ENCODE results near the gene COL6A2.

Gene COL6A2

DNA sequence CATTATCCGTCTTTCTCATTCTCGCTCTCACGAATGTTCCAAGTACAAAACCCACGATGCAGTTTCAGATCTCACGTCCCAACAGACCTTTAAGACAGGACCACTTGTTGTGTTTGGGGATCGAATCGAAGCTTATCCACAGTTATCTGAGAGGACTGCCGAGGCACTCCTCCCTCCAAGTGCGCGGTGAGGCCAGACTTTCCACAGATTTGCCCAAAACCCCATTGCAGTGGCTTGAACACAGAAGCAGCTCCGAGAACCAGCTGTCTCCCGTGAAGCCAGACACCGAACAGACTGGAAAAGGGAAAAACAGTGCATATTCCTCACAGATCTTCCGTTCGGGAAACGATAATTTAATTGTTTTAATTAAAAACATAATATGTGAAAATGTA lies 46.5 kb upstream of the COL6A2 start:
- ATAC-seq (ENCODE audit: low read depth) (no peak), DNase-seq (ENCODE audit: low spot score) (no peak)
- Histone ChIP-seq H3K36me3 (ENCODE audit: low read depth) (no peaks in the 10 kb centered on the region), H3K27me3 (ENCODE audit: insufficient read depth, poor library complexity, severe bottlenecking) (no peaks in the 10 kb centered on the region), H3K4me1 (ENCODE audit: insufficient read depth, poor library complexity, severe bottlenecking) (peaks cover 20% of the 10 kb centered on the region), H3K9me3 (ENCODE audit: severe bottlenecking) (no peaks in the 10 kb centered on the region), H3K27ac (ENCODE audit: poor library complexity, severe bottlenecking) (no peak overlapping the region), H3K4me3 (ENCODE audit: severe bottlenecking) (no peak overlapping the region)
- TF ChIP-seq, protein P1, sequence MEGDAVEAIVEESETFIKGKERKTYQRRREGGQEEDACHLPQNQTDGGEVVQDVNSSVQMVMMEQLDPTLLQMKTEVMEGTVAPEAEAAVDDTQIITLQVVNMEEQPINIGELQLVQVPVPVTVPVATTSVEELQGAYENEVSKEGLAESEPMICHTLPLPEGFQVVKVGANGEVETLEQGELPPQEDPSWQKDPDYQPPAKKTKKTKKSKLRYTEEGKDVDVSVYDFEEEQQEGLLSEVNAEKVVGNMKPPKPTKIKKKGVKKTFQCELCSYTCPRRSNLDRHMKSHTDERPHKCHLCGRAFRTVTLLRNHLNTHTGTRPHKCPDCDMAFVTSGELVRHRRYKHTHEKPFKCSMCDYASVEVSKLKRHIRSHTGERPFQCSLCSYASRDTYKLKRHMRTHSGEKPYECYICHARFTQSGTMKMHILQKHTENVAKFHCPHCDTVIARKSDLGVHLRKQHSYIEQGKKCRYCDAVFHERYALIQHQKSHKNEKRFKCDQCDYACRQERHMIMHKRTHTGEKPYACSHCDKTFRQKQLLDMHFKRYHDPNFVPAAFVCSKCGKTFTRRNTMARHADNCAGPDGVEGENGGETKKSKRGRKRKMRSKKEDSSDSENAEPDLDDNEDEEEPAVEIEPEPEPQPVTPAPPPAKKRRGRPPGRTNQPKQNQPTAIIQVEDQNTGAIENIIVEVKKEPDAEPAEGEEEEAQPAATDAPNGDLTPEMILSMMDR (IDR thresholded peaks at IDR 0.05; ENCODE audit: poor library complexity, severe bottlenecking): no peak

GRCh38 chr21:46051821-46052675 lies 45.9 kb upstream of the COL6A2 start:
- Histone ChIP-seq H3K9me3 (ENCODE audit: severe bottlenecking) (no peaks in the 10 kb centered on the region), H3K27me3 (ENCODE audit: insufficient read depth, poor library complexity, severe bottlenecking) (no peaks in the 10 kb centered on the region), H3K4me1 (ENCODE audit: insufficient read depth, poor library complexity, severe bottlenecking) (peaks cover 20% of the 10 kb centered on the region), H3K27ac (ENCODE audit: poor library complexity, severe bottlenecking) (no peak overlapping the region), H3K36me3 (ENCODE audit: low read depth) (no peaks in the 10 kb centered on the region), H3K4me3 (ENCODE audit: severe bottlenecking) (no peak overlapping the region)
- DNase-seq (ENCODE audit: low spot score) (no peak), ATAC-seq (ENCODE audit: low read depth) (no peak)
- TF ChIP-seq, protein P1 (IDR thresholded peaks at IDR 0.05; ENCODE audit: poor library complexity, severe bottlenecking): no peak

DNA sequence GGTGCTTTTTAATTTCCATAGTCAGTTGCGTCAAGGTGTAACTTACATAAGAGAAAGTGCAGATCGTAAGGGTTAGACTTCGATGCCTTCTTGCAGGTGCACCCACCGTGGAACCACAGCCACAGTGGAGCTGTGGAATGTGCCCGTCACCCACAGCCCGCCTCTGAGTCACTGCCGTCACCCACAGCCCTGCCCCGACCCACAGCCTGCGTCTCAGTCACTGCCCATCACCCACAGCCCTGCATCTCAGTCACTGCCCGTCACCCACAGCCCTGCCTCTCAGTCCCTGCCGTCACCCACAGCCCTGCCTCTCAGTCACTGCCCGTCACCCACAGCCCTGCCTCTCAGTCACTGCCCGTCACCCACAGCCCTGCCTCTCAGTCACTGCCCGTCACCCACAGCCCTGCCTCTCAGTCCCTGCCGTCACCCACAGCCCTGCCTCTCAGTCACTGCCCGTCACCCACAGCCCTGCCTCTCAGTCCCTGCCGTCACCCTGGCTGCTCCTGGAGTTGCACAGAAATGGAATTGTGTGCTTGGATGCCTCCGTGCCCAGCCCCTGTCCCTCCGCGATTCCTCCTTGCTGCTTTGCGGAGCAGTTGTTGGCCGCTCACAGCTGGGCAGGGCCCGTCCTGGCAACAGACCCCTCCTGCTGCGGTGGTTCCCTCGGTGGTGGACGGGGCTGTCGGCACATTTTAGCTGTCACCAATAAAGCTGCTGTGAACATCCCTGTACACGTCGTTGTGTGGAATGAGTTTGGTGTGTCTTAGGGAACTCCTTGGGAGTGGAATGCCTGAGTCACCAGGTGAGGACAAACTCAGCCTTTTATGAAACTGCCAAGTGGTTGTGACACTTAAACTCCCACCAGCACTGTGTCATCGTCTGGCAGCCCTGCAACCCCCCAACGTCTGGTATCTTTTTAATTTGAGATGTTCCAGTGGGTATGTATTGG lies 44.9 kb upstream of the COL6A2 start:
- Histone ChIP-seq H3K4me1 (ENCODE audit: insufficient read depth, poor library complexity, severe bottlenecking) (peaks cover 20% of the 10 kb centered on the region), H3K4me3 (ENCODE audit: severe bottlenecking) (no peak overlapping the region), H3K27ac (ENCODE audit: poor library complexity, severe bottlenecking) (no peak overlapping the region), H3K36me3 (ENCODE audit: low read depth) (no peaks in the 10 kb centered on the region), H3K9me3 (ENCODE audit: severe bottlenecking) (no peaks in the 10 kb centered on the region), H3K27me3 (ENCODE audit: insufficient read depth, poor library complexity, severe bottlenecking) (no peaks in the 10 kb centered on the region)
- TF ChIP-seq, protein P1 (IDR thresholded peaks at IDR 0.05; ENCODE audit: poor library complexity, severe bottlenecking): no peak
- ATAC-seq (ENCODE audit: low read depth) (peak; percentile 27; the same call in 2 of the 3 replicates), DNase-seq (ENCODE audit: low spot score) (no peak)

DNA sequence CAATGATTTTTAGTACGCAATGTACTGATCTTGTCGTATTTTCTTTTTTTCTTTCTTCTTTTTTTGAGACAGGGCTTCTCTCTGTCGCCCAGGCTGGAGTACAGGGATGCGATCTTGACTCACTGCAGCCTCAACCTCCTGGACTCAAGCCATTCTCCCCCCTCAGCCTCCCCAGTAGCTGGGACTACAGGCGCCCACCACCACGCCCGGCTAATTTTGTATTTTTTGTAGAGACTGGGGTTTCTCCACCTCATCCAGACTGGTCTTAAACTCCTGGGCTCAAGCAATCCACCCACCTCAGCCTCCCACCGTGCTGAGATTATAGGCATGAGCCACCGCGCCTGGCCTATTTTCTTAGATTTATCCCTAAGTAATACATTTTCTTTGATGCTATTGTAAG lies 43.9 kb upstream of the COL6A2 start:
- H3K27me3 ChIP-seq (ENCODE audit: insufficient read depth, poor library complexity, severe bottlenecking): no peaks in the 10 kb centered on the region
- H3K4me1 ChIP-seq (ENCODE audit: insufficient read depth, poor library complexity, severe bottlenecking): peaks cover 17% of the 10 kb centered on the region
- no peaks in the 10 kb centered on the region for H3K36me3 ChIP-seq (ENCODE audit: low read depth)
- ATAC-seq (ENCODE audit: low read depth): no peak
- DNase-seq (ENCODE audit: low spot score): no peak
- TF ChIP-seq, protein P1 (IDR thresholded peaks at IDR 0.05; ENCODE audit: poor library complexity, severe bottlenecking): no peak
- H3K9me3 ChIP-seq (ENCODE audit: severe bottlenecking): no peaks in the 10 kb centered on the region
- H3K4me3 ChIP-seq (ENCODE audit: severe bottlenecking): no peak overlapping the region
- H3K27ac ChIP-seq (ENCODE audit: poor library complexity, severe bottlenecking): peak overlapping the region; percentile 1

Measured in RWPE2 (cell line).